ENCODE measurements around the gene KLHDC1.
"Not testable (repeated sequence)": the region's sequence is repeated elsewhere in the genome, so short reads cannot be mapped to it uniquely, and the experiment has no call there.

Gene KLHDC1

GRCh38 chr14:49745191-49745590, 52.3 kb downstream of the KLHDC1 start:
- no peak for TF ChIP-seq CTCF (IDR thresholded peaks at IDR 0.05; ENCODE audit: insufficient read depth, missing control alignments)
- DNase-seq (ENCODE audit: insufficient read length, low spot score) (no peak), FAIRE-seq (no peak)

GRCh38 chr14:49746476-49746875, 53.6 kb downstream of the KLHDC1 start:
- not testable (repeated sequence) for FAIRE-seq; DNase-seq (ENCODE audit: insufficient read length, low spot score)

GRCh38 chr14:49754570-49755097, 61.7 kb downstream of the KLHDC1 start:
- no peak for TF ChIP-seq CTCF (IDR thresholded peaks at IDR 0.05; ENCODE audit: insufficient read depth, missing control alignments)
- DNase-seq (ENCODE audit: insufficient read length, low spot score) (no peak), FAIRE-seq (no peak)

- no peak for TF ChIP-seq CTCF (IDR thresholded peaks at IDR 0.05; ENCODE audit: insufficient read depth, missing control alignments)
- DNase-seq (ENCODE audit: insufficient read length, low spot score) = no peak
- FAIRE-seq = no peak
These were observed 62.5 kb downstream of the KLHDC1 start for GRCh38 chr14:49755378-49755777.

GRCh38 chr14:49761839-49762551, 69.1 kb downstream of the KLHDC1 start:
- FAIRE-seq = no peak
- DNase-seq (ENCODE audit: insufficient read length, low spot score) = no peak
- no peak for TF ChIP-seq CTCF (IDR thresholded peaks at IDR 0.05; ENCODE audit: insufficient read depth, missing control alignments)

DNA sequence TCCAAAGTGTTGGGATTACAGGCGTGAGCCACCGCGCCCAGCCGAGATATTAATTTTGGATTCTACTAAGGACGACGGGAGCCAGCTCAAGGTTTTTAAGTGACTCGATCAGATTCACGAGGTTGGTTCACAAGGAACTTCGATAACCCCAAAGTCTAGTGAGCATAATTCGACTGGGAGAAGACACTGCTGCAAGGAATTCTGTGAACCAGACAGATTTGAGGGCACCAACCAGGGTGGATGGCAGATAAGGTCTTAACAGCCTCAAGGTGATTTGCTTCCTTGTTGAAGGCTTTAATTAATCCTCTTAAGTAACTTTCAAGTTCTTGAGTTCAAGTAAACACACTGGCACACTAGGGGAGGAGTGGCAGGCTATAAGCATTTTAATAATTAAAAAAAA, 73.9 kb downstream of the KLHDC1 start:
- TF ChIP-seq CTCF (IDR thresholded peaks at IDR 0.05; ENCODE audit: insufficient read depth, missing control alignments) = no peak
- FAIRE-seq = peak; percentile 93
- DNase-seq (ENCODE audit: insufficient read length, low spot score) = peak; percentile 39

GRCh38 chr14:49767270-49767570, 74.3 kb downstream of the KLHDC1 start:
- DNase-seq (ENCODE audit: insufficient read length, low spot score) (no peak), FAIRE-seq (no peak)
- TF ChIP-seq CTCF (IDR thresholded peaks at IDR 0.05; ENCODE audit: insufficient read depth, missing control alignments) = no peak

All from D721Med (cell line).